NB4 (cell line): Measurements from ENCODE around the gene ACSS3.
"Not testable (repeated sequence)": the region's sequence is repeated elsewhere in the genome, so short reads cannot be mapped to it uniquely, and the experiment has no call there.

Experiments
- DNase-seq: peaks from one replicate; pipeline ENCODE4 v3.0.0; 2010; ENCODE audit warnings: low read depth
- H3K4me3 ChIP-seq: one replicate; pipeline ENCODE4 v1.5.1; 2011; ENCODE audit warnings: mild to moderate bottlenecking, low read depth, low read length, moderate library complexity
- CTCF ChIP-seq: IDR thresholded peaks from one replicate; pipeline ENCODE4 v1.5.1; 2012; ENCODE audit warnings: low read depth, low read length
- MYC ChIP-seq: IDR thresholded peaks from 2 replicates; pipeline ENCODE4 v1.6.1; 2011; ENCODE audit warnings: low read depth, low read length
- POLR2A ChIP-seq: IDR thresholded peaks from 2 replicates; pipeline ENCODE4 v1.6.1; 2011; ENCODE audit warnings: mild to moderate bottlenecking; ENCODE audit not compliant: insufficient read length; ENCODE audit errors: extremely low read depth
- TF ChIP-seq, protein P1 (sequence below): IDR thresholded peaks from 2 replicates; pipeline ENCODE4 v1.6.1; 2011; ENCODE audit warnings: low read depth, low read length

The ACSS3 gene

GRCh38 chr12:81077686-81078441 lies at the start of gene ACSS3:
ACSS3 (plus strand) TSS chr12:81078079; CDS start chr12:81078121, 42 bp downstream.
- TF ChIP-seq MYC: no peak
- TF ChIP-seq CTCF: no peak
- no peak for TF ChIP-seq POLR2A
- TF ChIP-seq, protein P1, sequence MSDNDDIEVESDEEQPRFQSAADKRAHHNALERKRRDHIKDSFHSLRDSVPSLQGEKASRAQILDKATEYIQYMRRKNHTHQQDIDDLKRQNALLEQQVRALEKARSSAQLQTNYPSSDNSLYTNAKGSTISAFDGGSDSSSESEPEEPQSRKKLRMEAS: no peak
- no peak for DNase-seq
- no peak within 1 kb of the TSS for H3K4me3 ChIP-seq

- TF ChIP-seq POLR2A: no peak
- no peak for TF ChIP-seq CTCF
- TF ChIP-seq, protein P1: no peak
- TF ChIP-seq MYC: no peak
- DNase-seq: no peak
- no peak overlapping the region for H3K4me3 ChIP-seq
Measured at GRCh38 chr12:81034926-81035325, 43.0 kb upstream of the ACSS3 start.

- H3K4me3 ChIP-seq: no peak overlapping the region
- TF ChIP-seq CTCF: no peak
- no peak for TF ChIP-seq POLR2A
- no peak for TF ChIP-seq MYC
- DNase-seq: no peak
Measured at GRCh38 chr12:81039231-81039630, 38.6 kb upstream of the ACSS3 start.

GRCh38 chr12:81043979-81044740 lies 33.7 kb upstream of the ACSS3 start:
- DNase-seq: no peak
- no peak overlapping the region for H3K4me3 ChIP-seq
- TF ChIP-seq CTCF (no peak), MYC (no peak), POLR2A (no peak)
- TF ChIP-seq, protein P1: no peak

GRCh38 chr12:81064971-81065370 lies 12.9 kb upstream of the ACSS3 start:
- not testable (repeated sequence) for H3K4me3 ChIP-seq, DNase-seq

DNA sequence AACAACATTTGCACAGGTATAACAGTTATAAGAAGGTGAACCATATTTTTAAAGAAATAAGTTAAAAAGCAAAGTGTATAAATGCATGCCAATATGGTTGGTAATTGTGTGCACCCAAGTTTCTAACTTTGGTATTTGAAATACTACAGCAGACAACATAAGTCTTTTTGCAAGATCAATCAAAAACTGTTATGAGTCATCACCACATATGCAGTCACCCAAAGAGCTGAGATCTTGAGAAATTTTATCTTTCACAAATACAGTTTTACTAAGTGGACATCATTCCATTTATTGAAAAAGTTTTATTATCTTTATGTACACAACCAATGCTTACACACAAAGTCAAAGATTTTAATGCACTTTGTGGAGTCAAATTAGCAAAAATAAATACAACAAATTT lies 7.0 kb upstream of the ACSS3 start:
- no peak for DNase-seq
- no peak overlapping the region for H3K4me3 ChIP-seq
- TF ChIP-seq POLR2A (no peak), CTCF (no peak), MYC (no peak)
- TF ChIP-seq, protein P1: no peak
